Mesenchymal stem cell (in vitro differentiated cells and primary cell): ENCODE measurements around the gene CLN3.

Experiments used
- DNase-seq: peaks from one replicate; pipeline ENCODE4 v3.0.0-alpha.2; 2013
- H2AFZ ChIP-seq: one replicate; pipeline ENCODE4 v1.6.1; 2013; ENCODE audit warnings: low read depth, mild to moderate bottlenecking, control low read depth, inconsistent platforms, low read length, moderate library complexity
- H2AK5ac ChIP-seq: 2 replicates; pipeline ENCODE4 v1.6.1; 2013; ENCODE audit warnings: low read length, moderate library complexity, mild to moderate bottlenecking, inconsistent platforms; ENCODE audit not compliant: severe bottlenecking
- H2BK120ac ChIP-seq: one replicate; pipeline ENCODE4 v1.6.1; 2013; ENCODE audit warnings: low read depth, mild to moderate bottlenecking, inconsistent platforms, low read length, moderate library complexity
- H2BK12ac ChIP-seq, 2 experiments: one replicate each; pipeline ENCODE4 v1.6.1; 2013; ENCODE audit warnings: inconsistent platforms in 2 of 2, low read length in 2 of 2, mild to moderate bottlenecking in 2 of 2, moderate library complexity in 2 of 2, control low read depth in 1 of 2
- H2BK15ac ChIP-seq: one replicate; pipeline ENCODE4 v1.6.1; 2013; ENCODE audit warnings: mild to moderate bottlenecking, low read depth, inconsistent platforms; ENCODE audit not compliant: poor library complexity, severe bottlenecking
- H2BK5ac ChIP-seq: 2 replicates; pipeline ENCODE4 v1.6.1; 2013; ENCODE audit warnings: low read depth, mild to moderate bottlenecking, low read length, control low read depth, inconsistent platforms; ENCODE audit not compliant: poor library complexity, severe bottlenecking
- H3K14ac ChIP-seq, 2 experiments: one replicate each; pipeline ENCODE4 v1.6.1; 2013; ENCODE audit warnings: inconsistent platforms in 2 of 2, low read length in 2 of 2, control low read depth in 1 of 2, mild to moderate bottlenecking in 1 of 2, moderate library complexity in 1 of 2
- H3K18ac ChIP-seq, 2 experiments: one replicate each; pipeline ENCODE4 v1.6.1; 2013; ENCODE audit warnings: inconsistent platforms in 2 of 2, low read length in 2 of 2, control low read depth in 1 of 2, low read depth in 1 of 2, mild to moderate bottlenecking in 1 of 2
- H3K23ac ChIP-seq, 2 experiments: one replicate each; pipeline ENCODE4 v1.6.1; 2013; ENCODE audit warnings: inconsistent platforms in 2 of 2, low read length in 2 of 2, mild to moderate bottlenecking in 2 of 2, moderate library complexity in 2 of 2, control low read depth in 1 of 2
- H3K27ac ChIP-seq: 2 replicates; pipeline ENCODE4 v1.5.1; 2013; ENCODE audit warnings: mild to moderate bottlenecking, moderate library complexity, low read length, control low read depth, inconsistent platforms; ENCODE audit not compliant: poor library complexity, severe bottlenecking
- H3K27me3 ChIP-seq, 2 experiments: 2 replicates each; pipeline versions ENCODE4 v1.6.1 to v1.7.0; 2013; ENCODE audit warnings: low read length in 2 of 2, mild to moderate bottlenecking in 2 of 2, moderate library complexity in 2 of 2, control low read depth in 1 of 2, inconsistent platforms in 1 of 2; ENCODE audit not compliant: control insufficient read depth in 1 of 2, insufficient read depth in 1 of 2
- H3K36me3 ChIP-seq, 2 experiments: 2 replicates each; pipeline versions ENCODE4 v1.6.1 to v1.7.0; 2013; ENCODE audit warnings: low read length in 2 of 2, control low read depth in 1 of 2, inconsistent platforms in 1 of 2, low read depth in 1 of 2, mild to moderate bottlenecking in 1 of 2; ENCODE audit not compliant: insufficient read depth in 2 of 2, control insufficient read depth in 1 of 2
- H3K4ac ChIP-seq, 2 experiments: one replicate each; pipeline ENCODE4 v1.6.1; 2013; ENCODE audit warnings: inconsistent platforms in 2 of 2, low read length in 2 of 2, mild to moderate bottlenecking in 2 of 2, moderate library complexity in 2 of 2, control low read depth in 1 of 2, low read depth in 1 of 2
- H3K4me1 ChIP-seq: 2 replicates; pipeline ENCODE4 v1.6.1; 2013; ENCODE audit warnings: low read depth, low read length, control low read depth; ENCODE audit not compliant: control insufficient read depth, insufficient read depth
- H3K4me2 ChIP-seq: 2 replicates; pipeline ENCODE4 v1.6.1; 2013; ENCODE audit warnings: low read length, mild to moderate bottlenecking, inconsistent platforms; ENCODE audit not compliant: poor library complexity, severe bottlenecking
- H3K4me3 ChIP-seq, 2 experiments: 2 replicates each; pipeline versions ENCODE4 v1.5.1 to v1.7.0; 2013; ENCODE audit warnings: low read length in 2 of 2, mild to moderate bottlenecking in 2 of 2, control low read depth in 1 of 2, low read depth in 1 of 2; ENCODE audit not compliant: insufficient read depth in 1 of 2
- H3K79me1 ChIP-seq: replicated peaks from 2 replicates; pipeline ENCODE4 v1.6.1; 2013; ENCODE audit warnings: mild to moderate bottlenecking, control low read depth, low read length, inconsistent platforms; ENCODE audit not compliant: poor library complexity, severe bottlenecking
- H3K9ac ChIP-seq: 2 replicates; pipeline ENCODE4 v1.7.0; 2013; ENCODE audit warnings: mild to moderate bottlenecking, low read length, moderate library complexity
- H3K9me3 ChIP-seq: 2 replicates; pipeline ENCODE4 v1.7.0; 2013; ENCODE audit warnings: mild to moderate bottlenecking, low read length; ENCODE audit not compliant: control insufficient read depth
- H4K8ac ChIP-seq: one replicate; pipeline ENCODE4 v1.6.1; 2013; ENCODE audit warnings: inconsistent platforms, mild to moderate bottlenecking, low read length, moderate library complexity
- H4K91ac ChIP-seq: one replicate; pipeline ENCODE4 v1.6.1; 2013; ENCODE audit warnings: mild to moderate bottlenecking, low read length, inconsistent platforms
- WGBS: methylation state at CpG from one replicate; pipeline ENCODE4 v1.1.7; 2013; ENCODE audit warnings: mixed read lengths; 5-methylcytosine and 5-hydroxymethylcytosine counted together

Gene CLN3

DNA sequence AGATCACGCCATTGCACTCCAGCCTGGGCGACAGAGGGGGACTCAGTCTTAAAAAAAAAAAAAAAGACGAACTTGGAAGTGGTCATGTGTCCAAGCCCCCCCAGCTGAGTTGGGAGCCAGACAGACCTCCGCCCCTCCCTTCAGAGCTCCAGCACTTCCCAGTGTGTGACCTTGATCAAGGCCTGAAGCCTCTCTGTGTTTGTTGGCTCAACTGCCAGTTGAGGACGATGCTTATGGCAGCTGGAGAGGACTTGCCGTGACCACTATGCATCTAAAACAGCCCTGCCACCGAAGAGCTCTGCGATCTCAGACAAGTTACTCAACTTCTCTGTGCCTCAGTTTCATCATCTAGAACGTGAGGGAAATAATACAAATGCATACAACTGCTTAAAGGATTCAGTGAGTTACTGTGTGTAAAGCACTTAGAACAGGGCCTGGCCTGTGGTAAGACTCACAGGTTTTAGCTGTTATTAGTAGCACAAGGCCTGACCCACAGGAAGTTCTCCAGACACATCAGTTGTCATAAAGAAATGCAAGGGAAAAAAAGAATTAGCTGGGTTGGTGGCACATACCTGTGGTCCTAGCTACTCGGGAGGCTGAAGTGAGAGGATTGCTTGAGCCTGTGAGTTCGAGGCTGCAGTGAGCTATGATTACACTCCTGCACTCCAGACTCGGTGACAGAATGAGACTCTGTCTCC lies 21.8 kb upstream of the CLN3 start:
- H3K27me3 ChIP-seq = no peaks in the 10 kb centered on the region
- no peak overlapping the region for H2AK5ac ChIP-seq
- no peak overlapping the region for H3K4ac ChIP-seq
- H2BK120ac ChIP-seq = no peak overlapping the region
- no peak overlapping the region for H3K4me2 ChIP-seq
- no peak overlapping the region for H3K4me3 ChIP-seq
- H3K23ac ChIP-seq = no peak overlapping the region
- no peaks in the 10 kb centered on the region for H3K4me1 ChIP-seq
- no peak overlapping the region for H3K27ac ChIP-seq
- H2BK5ac ChIP-seq = no peak overlapping the region
- no peaks in the 10 kb centered on the region for H3K9me3 ChIP-seq
- no peak overlapping the region for H4K91ac ChIP-seq
- H3K14ac ChIP-seq = no peak overlapping the region
- H2BK15ac ChIP-seq = no peak overlapping the region
- H2BK12ac ChIP-seq = no peak overlapping the region
- no peak overlapping the region for H4K8ac ChIP-seq
- no peak overlapping the region for H3K9ac ChIP-seq
- no peaks in the 10 kb centered on the region for H3K36me3 ChIP-seq
- DNase-seq = peak; percentile 14
- H3K79me1 ChIP-seq = no peaks in the 10 kb centered on the region
- no peak overlapping the region for H2AFZ ChIP-seq
- no peak overlapping the region for H3K18ac ChIP-seq
- WGBS = 87% methylated on average over 12 of the region's 12 CpGs

DNA sequence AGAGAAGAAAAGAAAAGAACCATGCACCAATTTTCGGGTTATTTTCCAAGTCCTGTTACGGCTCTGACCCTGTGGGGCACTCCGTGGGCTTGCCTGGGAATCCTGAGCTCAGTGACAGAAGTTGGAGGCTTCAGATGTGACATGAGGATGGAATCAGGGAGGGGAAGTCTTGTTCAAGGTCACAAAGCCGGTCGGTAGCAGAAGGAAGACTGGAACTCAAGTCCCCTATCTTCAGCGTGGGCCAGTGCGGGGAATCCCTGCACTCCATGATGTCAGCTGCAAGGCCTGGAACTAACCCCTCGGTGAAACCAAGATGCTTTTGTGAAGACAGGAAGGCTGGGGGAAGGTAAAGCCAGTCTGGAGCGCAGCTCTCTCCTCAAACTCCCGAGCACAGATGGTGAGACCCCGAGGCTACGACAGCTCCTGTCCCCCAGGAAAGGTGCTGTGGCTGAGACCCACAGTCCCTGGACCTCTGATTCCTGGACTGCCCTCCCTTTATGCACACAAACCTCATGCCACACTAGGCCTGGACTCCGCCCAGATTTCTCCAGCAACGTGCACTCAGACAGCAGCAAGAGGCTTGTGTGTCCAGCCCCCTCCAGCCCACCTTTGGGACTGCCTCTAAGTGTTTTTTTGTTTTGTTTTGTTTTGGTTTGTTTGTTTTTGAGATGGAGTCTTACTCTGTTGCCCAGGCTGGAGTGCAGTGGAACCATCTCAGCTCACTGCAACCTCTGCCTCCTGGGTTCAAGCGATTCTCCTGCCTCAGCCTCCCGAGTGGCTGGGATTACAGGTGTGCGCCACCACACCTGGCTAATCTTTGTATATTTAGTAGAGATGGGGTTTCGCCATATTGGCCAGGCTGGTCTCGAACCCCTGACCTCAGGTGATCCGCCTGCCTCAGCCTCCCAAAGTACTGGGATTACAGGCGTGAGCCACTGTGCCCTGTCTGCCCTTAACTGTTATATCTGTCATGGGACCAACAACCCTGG lies 20.2 kb upstream of the CLN3 start:
- Histone ChIP-seq H3K4me3 (no peak overlapping the region), H4K91ac (no peak overlapping the region), H2BK120ac (no peak overlapping the region), H3K18ac (no peak overlapping the region), H3K9ac (no peak overlapping the region), H3K4me2 (no peak overlapping the region), H3K23ac (no peak overlapping the region), H3K9me3 (no peaks in the 10 kb centered on the region), H3K27me3 (peaks cover 10 to 12% of the 10 kb centered on the region in 2 experiments), H2AFZ (no peak overlapping the region), H2BK5ac (no peak overlapping the region), H3K79me1 (no peaks in the 10 kb centered on the region), H3K4me1 (peaks cover 3% of the 10 kb centered on the region), H2BK15ac (no peak overlapping the region), H3K4ac (no peak overlapping the region), H4K8ac (no peak overlapping the region), H2AK5ac (no peak overlapping the region), H3K27ac (no peak overlapping the region), H3K14ac (no peak overlapping the region), H2BK12ac (no peak overlapping the region), H3K36me3 (no peaks in the 10 kb centered on the region)
- 90% methylated on average over 21 of the region's 21 CpGs for WGBS
- no peak for DNase-seq

DNA sequence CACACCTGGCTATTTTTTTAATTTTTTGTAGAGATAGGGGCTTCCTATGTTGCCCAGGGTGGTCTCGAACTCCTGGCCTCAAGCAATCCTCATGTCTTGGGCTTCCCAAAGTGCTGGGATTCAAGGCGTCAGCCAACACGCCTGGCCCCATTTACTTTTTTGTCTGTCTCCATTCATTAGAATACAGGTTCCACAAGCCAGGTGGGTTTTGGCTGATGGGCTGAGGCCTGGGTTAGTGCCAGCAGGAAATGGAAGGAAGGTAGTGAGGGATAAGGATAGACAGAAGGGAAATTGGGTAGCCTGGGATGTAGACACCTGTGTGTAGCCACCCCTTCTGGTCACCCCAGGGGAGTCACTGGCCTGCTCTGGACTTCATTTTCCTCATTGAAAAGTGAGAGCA lies 19.2 kb upstream of the CLN3 start:
- WGBS = 89% methylated on average over 2 of the region's 3 CpGs
- H3K18ac ChIP-seq = no peak overlapping the region
- no peak for DNase-seq

DNA sequence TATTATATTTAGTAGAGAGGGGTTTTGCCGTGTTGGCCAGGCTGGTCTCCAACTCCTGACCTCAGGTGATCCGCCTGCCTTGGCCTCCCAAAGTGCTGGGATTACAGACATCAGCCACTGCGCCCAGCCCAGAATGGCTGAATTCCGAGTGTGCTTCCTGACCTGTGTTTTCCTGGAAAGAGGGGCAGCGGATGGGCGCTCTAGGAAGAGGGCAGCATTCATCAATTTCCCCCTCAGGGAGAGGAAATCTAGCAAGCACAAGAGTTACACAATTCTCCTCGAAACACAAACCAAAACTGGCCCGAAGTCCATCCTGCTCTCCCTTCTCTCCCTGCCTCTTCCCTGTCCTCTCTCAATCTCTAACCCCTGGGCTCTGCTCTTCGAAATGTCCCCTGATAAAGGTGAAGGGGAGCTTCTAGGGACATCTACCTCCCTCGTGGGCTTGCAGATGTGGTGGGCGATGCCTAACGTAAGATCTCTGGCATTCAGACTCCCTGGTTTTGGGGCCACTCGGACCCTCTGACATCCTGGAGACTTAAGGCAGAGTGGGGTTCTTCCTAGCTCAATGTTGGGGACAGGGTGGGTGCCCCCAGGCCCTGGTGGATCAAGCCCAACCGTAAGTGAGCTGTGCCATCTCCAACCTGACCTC lies 13.7 kb upstream of the CLN3 start:
- H3K9ac ChIP-seq = no peak overlapping the region
- no peak overlapping the region for H3K18ac ChIP-seq
- no peak overlapping the region for H2BK12ac ChIP-seq
- no peak overlapping the region for H4K8ac ChIP-seq
- no peak overlapping the region for H2BK15ac ChIP-seq
- H2BK120ac ChIP-seq = no peak overlapping the region
- H3K23ac ChIP-seq = no peak overlapping the region
- H3K14ac ChIP-seq = no peak overlapping the region
- no peak overlapping the region for H3K4me2 ChIP-seq
- no peak overlapping the region for H3K27ac ChIP-seq
- H2BK5ac ChIP-seq = no peak overlapping the region
- no peaks in the 10 kb centered on the region for H3K79me1 ChIP-seq
- H3K4me3 ChIP-seq = no peak overlapping the region
- no peak overlapping the region for H3K4ac ChIP-seq
- H3K27me3 ChIP-seq = peaks cover 50 to 58% of the 10 kb centered on the region in 2 experiments
- no peak overlapping the region for H4K91ac ChIP-seq
- H3K9me3 ChIP-seq = no peaks in the 10 kb centered on the region
- peaks cover 8% of the 10 kb centered on the region for H3K4me1 ChIP-seq
- H2AFZ ChIP-seq = no peak overlapping the region
- no peaks in the 10 kb centered on the region for H3K36me3 ChIP-seq
- no peak overlapping the region for H2AK5ac ChIP-seq
- DNase-seq = no peak
- 81% methylated on average over 14 of the region's 14 CpGs for WGBS

More for the DNA sequence above, 19.2 kb upstream of the CLN3 start:
- Histone ChIP-seq H2AFZ (no peak overlapping the region), H3K9me3 (no peaks in the 10 kb centered on the region), H4K91ac (no peak overlapping the region), H3K4me2 (no peak overlapping the region), H3K9ac (no peak overlapping the region), H2BK12ac (no peak overlapping the region), H3K27me3 (peaks cover 21 to 23% of the 10 kb centered on the region in 2 experiments), H4K8ac (no peak overlapping the region), H3K4ac (no peak overlapping the region), H3K27ac (no peak overlapping the region), H2AK5ac (no peak overlapping the region), H2BK120ac (no peak overlapping the region), H3K79me1 (no peaks in the 10 kb centered on the region), H2BK15ac (no peak overlapping the region), H3K4me3 (no peak overlapping the region), H3K4me1 (peaks cover 3% of the 10 kb centered on the region), H2BK5ac (no peak overlapping the region), H3K36me3 (no peaks in the 10 kb centered on the region), H3K23ac (no peak overlapping the region), H3K14ac (no peak overlapping the region)
